Keratinocyte (primary cell): Measurements from ENCODE around the gene KIF16B. TPM values are rescaled to one million over a fixed set of nuclear protein-coding genes. Genes with fewer than 3 reads are reported as not detected.

Source experiments
- DNase-seq: peaks from one replicate; pipeline ENCODE4 v3.0.0-alpha.2; 2011; ENCODE audit warnings: low read depth, missing footprints, low spot score
- FAIRE-seq: peaks from 2 replicates; lab custom pipeline; 2011; peaks lifted over from hg19 to GRCh38; lab: Jason Lieb, UNC
- H2AFZ ChIP-seq: 2 replicates; pipeline ENCODE4 v1.6.0; 2012; ENCODE audit warnings: low read length, control low read depth, inconsistent platforms; ENCODE audit not compliant: control insufficient read depth
- H3K27ac ChIP-seq: 2 replicates; pipeline ENCODE4 v1.5.1; 2011; ENCODE audit warnings: low read length; ENCODE audit not compliant: control insufficient read depth, insufficient read depth
- H3K27me3 ChIP-seq: 3 replicates; pipeline ENCODE4 v1.6.0; 2011; ENCODE audit warnings: low read length; ENCODE audit not compliant: control insufficient read depth, insufficient read depth; ENCODE audit errors: extremely low read depth
- H3K36me3 ChIP-seq, 2 experiments: 2 replicates in 1 of 2; 3 replicates in 1 of 2; pipeline ENCODE4 v1.5.1; 2011; ENCODE audit warnings: low read length in 2 of 2, mild to moderate bottlenecking in 1 of 2; ENCODE audit not compliant: control insufficient read depth in 2 of 2, insufficient read depth in 2 of 2; ENCODE audit errors: extremely low read depth in 1 of 2
- H3K4me1 ChIP-seq: 3 replicates; pipeline ENCODE4 v1.5.1; 2011; ENCODE audit warnings: low read length; ENCODE audit not compliant: control insufficient read depth, insufficient read depth; ENCODE audit errors: extremely low read depth
- H3K4me2 ChIP-seq: 3 replicates; pipeline ENCODE4 v1.6.0; 2011; ENCODE audit warnings: low read depth, low read length; ENCODE audit not compliant: control insufficient read depth, insufficient read depth; ENCODE audit errors: extremely low read depth
- H3K4me3 ChIP-seq, 3 experiments: fragments of 200-600 bp in 1 of 3; sonication (generic) in 1 of 3; 2 replicates in 2 of 3; 3 replicates in 1 of 3; pipeline ENCODE4 v1.5.1; 2011 to 2016; ENCODE audit warnings: low read length in 3 of 3, mild to moderate bottlenecking in 3 of 3, control low read depth in 2 of 3, inconsistent platforms in 1 of 3, low read depth in 1 of 3, mixed read lengths in 1 of 3, mixed run types in 1 of 3, moderate library complexity in 1 of 3; ENCODE audit not compliant: control insufficient read depth in 2 of 3, insufficient read depth in 2 of 3; ENCODE audit errors: extremely low read depth in 1 of 3
- H3K79me2 ChIP-seq: 2 replicates; pipeline ENCODE4 v1.6.0; 2012; ENCODE audit warnings: low read length; ENCODE audit not compliant: control insufficient read depth, insufficient read depth
- H3K9ac ChIP-seq: 3 replicates; pipeline ENCODE4 v1.6.0; 2011; ENCODE audit warnings: low read length; ENCODE audit not compliant: control insufficient read depth, insufficient read depth; ENCODE audit errors: extremely low read depth
- H3K9me1 ChIP-seq: 3 replicates; pipeline ENCODE4 v1.6.0; 2011; ENCODE audit warnings: low read length; ENCODE audit not compliant: control insufficient read depth, insufficient read depth; ENCODE audit errors: extremely low read depth
- H3K9me3 ChIP-seq: 2 replicates; pipeline ENCODE4 v1.5.1; 2012; ENCODE audit warnings: low read depth, low read length; ENCODE audit not compliant: control insufficient read depth
- H4K20me1 ChIP-seq: 3 replicates; pipeline ENCODE4 v1.6.0; 2011; ENCODE audit warnings: low read length; ENCODE audit not compliant: control insufficient read depth, insufficient read depth; ENCODE audit errors: extremely low read depth
- EZH2 ChIP-seq: IDR thresholded peaks from one replicate; pipeline ENCODE4 v1.6.1; 2012; ENCODE audit warnings: inconsistent platforms, mild to moderate bottlenecking, low read length, moderate library complexity
- dilution Hi-C: fragments of 300-500 bp; cut with MboI; formaldehyde crosslinking; loops from one replicate; pipeline ENCODE4 v1.7.0; 2020; ENCODE audit warnings: low sequenced_read_pairs; ENCODE audit not compliant: extremely low pct_ligation_motif_present
- polyA plus RNA-seq, 5 experiments: library from polyadenylated mRNA; depleted of rRNA in 3 of 5; stranded (reverse) in 3 of 5; stranded (forward) in 1 of 5; unstranded in 1 of 5; fragments of >200 nt; gene quantifications; 1 replicate in 1 of 5; 2 replicates in 3 of 5; 3 replicates in 1 of 5; pipeline versions ENCODE4 v1.2.1 to v1.2.3, GENCODE V29; 2011 to 2012; ENCODE audit warnings: missing spikeins in 2 of 5, low read depth in 1 of 5, low replicate concordance in 1 of 5
- TF ChIP-seq, protein P1 (sequence below), 3 experiments: IDR thresholded peaks in 1 of 3; conservative IDR thresholded peaks in 1 of 3; optimal IDR thresholded peaks in 1 of 3; 2 replicates in 2 of 3; 3 replicates in 1 of 3; pipeline versions ENCODE3 to v1.5.1; 2011; ENCODE audit warnings: low read length in 3 of 3, mild to moderate bottlenecking in 3 of 3, moderate library complexity in 2 of 3, control low read depth in 1 of 3, inconsistent platforms in 1 of 3; ENCODE audit not compliant: insufficient read depth in 2 of 3; ENCODE audit errors: extremely low read depth in 1 of 3

Gene KIF16B
- polyA plus RNA-seq, 1 donor (not counting 4 experiments of a cell fraction or from before 2014, with no cell fraction given) = 16.1 TPM

DNA sequence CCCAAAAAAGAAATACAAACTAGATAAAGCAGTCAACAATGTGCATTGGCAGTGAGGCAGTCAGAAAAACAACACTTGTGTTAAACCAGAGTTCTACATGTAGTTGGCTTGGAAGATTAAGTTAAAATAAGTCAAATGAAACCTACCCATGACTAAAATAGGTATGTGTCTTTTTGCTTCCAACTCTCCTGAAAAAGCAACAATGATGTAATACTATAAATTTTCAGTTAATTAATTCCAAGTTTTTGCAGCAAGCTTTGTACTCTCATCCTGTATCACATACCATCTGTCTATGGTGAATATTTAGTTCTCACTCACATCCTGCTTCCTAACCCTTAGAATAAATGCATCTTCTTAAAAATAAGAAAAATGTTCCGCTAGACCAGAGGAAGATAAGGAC, 261.5 kb downstream of the KIF16B start:
- H3K9ac ChIP-seq = no peak overlapping the region
- no peak overlapping the region for H3K27ac ChIP-seq
- peaks cover 7% of the 10 kb centered on the region for H3K4me1 ChIP-seq
- H2AFZ ChIP-seq = no peak overlapping the region
- no peak for TF ChIP-seq EZH2
- TF ChIP-seq, protein P1, sequence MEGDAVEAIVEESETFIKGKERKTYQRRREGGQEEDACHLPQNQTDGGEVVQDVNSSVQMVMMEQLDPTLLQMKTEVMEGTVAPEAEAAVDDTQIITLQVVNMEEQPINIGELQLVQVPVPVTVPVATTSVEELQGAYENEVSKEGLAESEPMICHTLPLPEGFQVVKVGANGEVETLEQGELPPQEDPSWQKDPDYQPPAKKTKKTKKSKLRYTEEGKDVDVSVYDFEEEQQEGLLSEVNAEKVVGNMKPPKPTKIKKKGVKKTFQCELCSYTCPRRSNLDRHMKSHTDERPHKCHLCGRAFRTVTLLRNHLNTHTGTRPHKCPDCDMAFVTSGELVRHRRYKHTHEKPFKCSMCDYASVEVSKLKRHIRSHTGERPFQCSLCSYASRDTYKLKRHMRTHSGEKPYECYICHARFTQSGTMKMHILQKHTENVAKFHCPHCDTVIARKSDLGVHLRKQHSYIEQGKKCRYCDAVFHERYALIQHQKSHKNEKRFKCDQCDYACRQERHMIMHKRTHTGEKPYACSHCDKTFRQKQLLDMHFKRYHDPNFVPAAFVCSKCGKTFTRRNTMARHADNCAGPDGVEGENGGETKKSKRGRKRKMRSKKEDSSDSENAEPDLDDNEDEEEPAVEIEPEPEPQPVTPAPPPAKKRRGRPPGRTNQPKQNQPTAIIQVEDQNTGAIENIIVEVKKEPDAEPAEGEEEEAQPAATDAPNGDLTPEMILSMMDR (optimal IDR thresholded peaks at IDR 0.05 in 1 of 3, IDR thresholded peaks at IDR 0.05 in 1 of 3, conservative IDR thresholded peaks at IDR 0.05 in 1 of 3; ENCODE audit: extremely low read depth in 1 of 3, insufficient read depth in 2 of 3, low read length in 3 of 3) = no peak
- no peaks in the 10 kb centered on the region for H3K9me3 ChIP-seq
- FAIRE-seq (no peak), DNase-seq (no peak)
- H3K36me3 ChIP-seq = peaks cover 0 to 2% of the 10 kb centered on the region in 2 experiments
- H3K79me2 ChIP-seq = no peaks in the 10 kb centered on the region
- no peaks in the 10 kb centered on the region for H3K9me1 ChIP-seq
- H3K4me2 ChIP-seq = no peak overlapping the region
- dilution Hi-C loops = no loop called here
- no peaks in the 10 kb centered on the region for H4K20me1 ChIP-seq
- H3K4me3 ChIP-seq = no peak overlapping the region
- H3K27me3 ChIP-seq = no peaks in the 10 kb centered on the region

DNA sequence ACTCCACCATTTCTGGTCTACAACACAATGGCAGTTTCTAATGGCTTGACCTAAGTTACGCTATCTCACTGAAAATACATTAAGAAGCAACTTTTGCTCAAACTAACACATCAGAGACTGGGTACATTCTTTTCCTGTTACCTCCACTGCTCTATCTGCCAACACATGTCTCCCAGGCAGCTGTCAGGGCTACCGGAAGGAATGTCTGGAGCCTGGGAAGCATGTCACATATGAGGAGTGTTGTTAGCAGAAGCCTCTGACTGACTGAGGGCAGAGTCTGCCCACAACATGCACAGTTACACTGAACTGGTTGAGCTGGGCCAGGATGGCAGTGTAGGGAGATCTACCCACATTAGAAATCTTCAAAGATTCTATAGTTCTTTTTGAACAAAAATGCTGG, 264.5 kb downstream of the KIF16B start:
- no peak overlapping the region for H2AFZ ChIP-seq
- no peaks in the 10 kb centered on the region for H3K79me2 ChIP-seq
- H3K27me3 ChIP-seq = no peaks in the 10 kb centered on the region
- no peak for DNase-seq
- peak; percentile 73 for FAIRE-seq
- no peak overlapping the region for H3K4me2 ChIP-seq
- no peaks in the 10 kb centered on the region for H4K20me1 ChIP-seq
- no peaks in the 10 kb centered on the region for H3K9me1 ChIP-seq
- dilution Hi-C loops = no loop called here
- no peaks in the 10 kb centered on the region for H3K36me3 ChIP-seq
- H3K4me3 ChIP-seq = no peak overlapping the region
- TF ChIP-seq, protein P1 (optimal IDR thresholded peaks at IDR 0.05 in 1 of 3, IDR thresholded peaks at IDR 0.05 in 1 of 3, conservative IDR thresholded peaks at IDR 0.05 in 1 of 3; ENCODE audit: extremely low read depth in 1 of 3, insufficient read depth in 2 of 3, low read length in 3 of 3) = no peak
- TF ChIP-seq EZH2 = no peak
- H3K9me3 ChIP-seq = no peaks in the 10 kb centered on the region
- H3K4me1 ChIP-seq = peaks cover 7% of the 10 kb centered on the region
- H3K9ac ChIP-seq = no peak overlapping the region
- H3K27ac ChIP-seq = no peak overlapping the region
